ENCODE data around the gene ZNF771. TPM values are rescaled to one million over a fixed set of nuclear protein-coding genes. Genes with fewer than 3 reads are reported as not detected.

Gene ZNF771
- polyA plus RNA-seq, 1 donor (not counting 4 experiments of a cell fraction or from before 2014, with no cell fraction given), result 4.0 TPM

GRCh38 chr16:30445408-30446202, 38.2 kb downstream of the ZNF771 start, which contains the start of gene SEPHS2:
Gene SEPHS2, minus strand, starts transcription at chr16:30445874. Its CDS starts 147 bp downstream, at chr16:30445727.
- Histone ChIP-seq H3K9me1 (ENCODE audit: control insufficient read depth, extremely low read depth, insufficient read depth, low read length) (no peaks in the 10 kb centered on the region), H3K9ac (ENCODE audit: control insufficient read depth, extremely low read depth, insufficient read depth, low read length) (peak within 1 kb of the TSS; percentile 96), H3K36me3 (ENCODE audit: control insufficient read depth in 2 of 2, extremely low read depth in 1 of 2, insufficient read depth in 2 of 2, low read length in 2 of 2) (peaks cover 0 to 16% of the 10 kb centered on the region in 2 experiments), H3K27me3 (ENCODE audit: control insufficient read depth, extremely low read depth, insufficient read depth, low read length) (no peaks in the 10 kb centered on the region), H3K79me2 (ENCODE audit: control insufficient read depth, insufficient read depth, low read length) (peaks cover 13% of the 10 kb centered on the region), H3K4me2 (ENCODE audit: control insufficient read depth, extremely low read depth, insufficient read depth, low read depth, low read length) (peak within 1 kb of the TSS; percentile 80), H4K20me1 (ENCODE audit: control insufficient read depth, extremely low read depth, insufficient read depth, low read length) (no peaks in the 10 kb centered on the region), H3K27ac (ENCODE audit: control insufficient read depth, insufficient read depth, low read length) (peak within 1 kb of the TSS; percentile 89), H2AFZ (ENCODE audit: control insufficient read depth, low read length) (peak within 1 kb of the TSS; percentile 90), H3K4me3 (ENCODE audit: control insufficient read depth in 2 of 3, extremely low read depth in 1 of 3, insufficient read depth in 2 of 3, low read depth in 1 of 3, low read length in 3 of 3) (peak within 1 kb of the TSS; percentile 80 to 94 (median 93)), H3K9me3 (ENCODE audit: control insufficient read depth, low read depth, low read length) (no peaks in the 10 kb centered on the region), H3K4me1 (ENCODE audit: control insufficient read depth, extremely low read depth, insufficient read depth, low read length) (peaks cover 17% of the 10 kb centered on the region)
- peak; percentile 23 to 53 (median 49) for TF ChIP-seq CTCF (optimal IDR thresholded peaks at IDR 0.05 in 1 of 3, IDR thresholded peaks at IDR 0.05 in 1 of 3, conservative IDR thresholded peaks at IDR 0.05 in 1 of 3; ENCODE audit: extremely low read depth in 1 of 3, insufficient read depth in 2 of 3, low read length in 3 of 3)
- no peak for TF ChIP-seq EZH2 (IDR thresholded peaks at IDR 0.05; ENCODE audit: low read length)
- FAIRE-seq, result peak; percentile 52
- dilution Hi-C loops (cut with MboI; ENCODE audit: extremely low pct_ligation_motif_present, low sequenced_read_pairs), result no loop called here
- peak; percentile 83 for DNase-seq (ENCODE audit: low read depth, low spot score)

GRCh38 chr16:30446203-30446595, 38.8 kb downstream of the ZNF771 start:
- H4K20me1 ChIP-seq (ENCODE audit: control insufficient read depth, extremely low read depth, insufficient read depth, low read length), result no peaks in the 10 kb centered on the region
- peak overlapping the region; percentile 96 for H3K9ac ChIP-seq (ENCODE audit: control insufficient read depth, extremely low read depth, insufficient read depth, low read length)
- peaks cover 17% of the 10 kb centered on the region for H3K4me1 ChIP-seq (ENCODE audit: control insufficient read depth, extremely low read depth, insufficient read depth, low read length)
- TF ChIP-seq EZH2 (IDR thresholded peaks at IDR 0.05; ENCODE audit: low read length) (no peak), CTCF (optimal IDR thresholded peaks at IDR 0.05 in 1 of 3, IDR thresholded peaks at IDR 0.05 in 1 of 3, conservative IDR thresholded peaks at IDR 0.05 in 1 of 3; ENCODE audit: extremely low read depth in 1 of 3, insufficient read depth in 2 of 3, low read length in 3 of 3) (no peak)
- H3K9me1 ChIP-seq (ENCODE audit: control insufficient read depth, extremely low read depth, insufficient read depth, low read length), result no peaks in the 10 kb centered on the region
- H3K79me2 ChIP-seq (ENCODE audit: control insufficient read depth, insufficient read depth, low read length), result peaks cover 13% of the 10 kb centered on the region
- H3K4me2 ChIP-seq (ENCODE audit: control insufficient read depth, extremely low read depth, insufficient read depth, low read depth, low read length), result peak overlapping the region; percentile 80
- H3K27me3 ChIP-seq (ENCODE audit: control insufficient read depth, extremely low read depth, insufficient read depth, low read length), result no peaks in the 10 kb centered on the region
- dilution Hi-C loops (cut with MboI; ENCODE audit: extremely low pct_ligation_motif_present, low sequenced_read_pairs), result no loop called here
- peak overlapping the region; percentile 89 for H3K27ac ChIP-seq (ENCODE audit: control insufficient read depth, insufficient read depth, low read length)
- peak overlapping the region; percentile 90 for H2AFZ ChIP-seq (ENCODE audit: control insufficient read depth, low read length)
- H3K9me3 ChIP-seq (ENCODE audit: control insufficient read depth, low read depth, low read length), result no peaks in the 10 kb centered on the region
- H3K4me3 ChIP-seq (ENCODE audit: control insufficient read depth in 2 of 3, extremely low read depth in 1 of 3, insufficient read depth in 2 of 3, low read depth in 1 of 3, low read length in 3 of 3), result peak overlapping the region; percentile 80 to 94 (median 93)
- FAIRE-seq, result no peak
- no peak for DNase-seq (ENCODE audit: low read depth, low spot score)
- H3K36me3 ChIP-seq (ENCODE audit: control insufficient read depth in 2 of 2, extremely low read depth in 1 of 2, insufficient read depth in 2 of 2, low read length in 2 of 2), result peaks cover 0 to 16% of the 10 kb centered on the region in 2 experiments
